H9 (cell line): ENCODE results near the gene LARGE1. TPM values are rescaled to one million over a fixed set of nuclear protein-coding genes. Genes with fewer than 3 reads are reported as not detected.

Experiments used
- DNase-seq: peaks from one replicate; pipeline ENCODE4 v3.0.0-alpha.2; 2017
- H2AFZ ChIP-seq: one replicate; pipeline ENCODE4 v1.6.1; 2013; ENCODE audit warnings: mild to moderate bottlenecking, low read length, control low read depth, moderate library complexity
- H2AK5ac ChIP-seq: 2 replicates; pipeline ENCODE4 v1.6.1; 2013; ENCODE audit warnings: low read length, control low read depth, mixed read lengths; ENCODE audit not compliant: insufficient read length
- H2BK120ac ChIP-seq: one replicate; pipeline ENCODE4 v1.6.1; 2013; ENCODE audit warnings: low read depth, mild to moderate bottlenecking, low read length, control low read depth, inconsistent platforms; ENCODE audit not compliant: poor library complexity, severe bottlenecking
- H2BK12ac ChIP-seq: 2 replicates; pipeline ENCODE4 v1.6.1; 2013; ENCODE audit warnings: low read length, control low read depth, mixed read lengths, low read depth; ENCODE audit not compliant: insufficient read length
- H2BK15ac ChIP-seq: 2 replicates; pipeline ENCODE4 v1.6.1; 2013; ENCODE audit warnings: low read depth, low read length, control low read depth
- H2BK20ac ChIP-seq: one replicate; pipeline ENCODE4 v1.6.1; 2013; ENCODE audit warnings: low read depth, mild to moderate bottlenecking, low read length, control low read depth, inconsistent platforms; ENCODE audit not compliant: poor library complexity, severe bottlenecking
- H2BK5ac ChIP-seq: 2 replicates; pipeline ENCODE4 v1.6.1; 2013; ENCODE audit warnings: low read length, control low read depth, mixed read lengths; ENCODE audit not compliant: insufficient read length
- H3K14ac ChIP-seq: 2 replicates; pipeline ENCODE4 v1.6.1; 2013; ENCODE audit warnings: low read length, control low read depth; ENCODE audit not compliant: insufficient read depth
- H3K18ac ChIP-seq: 2 replicates; pipeline ENCODE4 v1.6.1; 2013; ENCODE audit warnings: low read depth, mild to moderate bottlenecking, mixed read lengths, low read length, control low read depth; ENCODE audit not compliant: insufficient read length
- H3K23ac ChIP-seq: 2 replicates; pipeline ENCODE4 v1.6.1; 2013; ENCODE audit warnings: low read length, control low read depth, mixed read lengths, low read depth; ENCODE audit not compliant: insufficient read length
- H3K23me2 ChIP-seq: 2 replicates; pipeline ENCODE4 v1.6.1; 2013; ENCODE audit warnings: low read depth, mild to moderate bottlenecking, mixed read lengths, low read length, control low read depth; ENCODE audit not compliant: insufficient read length, poor library complexity, severe bottlenecking
- H3K27ac ChIP-seq: 2 replicates; pipeline ENCODE4 v1.5.1; 2013; ENCODE audit warnings: low read length, control low read depth, mixed read lengths, low read depth; ENCODE audit not compliant: insufficient read length
- H3K27me3 ChIP-seq: 2 replicates; pipeline ENCODE4 v1.6.1; 2013; ENCODE audit warnings: low read length, control low read depth, inconsistent platforms; ENCODE audit not compliant: insufficient read depth
- H3K4ac ChIP-seq: 2 replicates; pipeline ENCODE4 v1.6.1; 2013; ENCODE audit warnings: low read depth, mild to moderate bottlenecking, control low read depth, inconsistent platforms, low read length, moderate library complexity
- H3K4me1 ChIP-seq: 2 replicates; pipeline ENCODE4 v1.6.1; 2013; ENCODE audit warnings: low read length, control low read depth, inconsistent platforms; ENCODE audit not compliant: insufficient read depth
- H3K4me2 ChIP-seq: 2 replicates; pipeline ENCODE4 v1.6.1; 2013; ENCODE audit warnings: low read length, control low read depth, mixed read lengths; ENCODE audit not compliant: insufficient read length, insufficient read depth
- H3K56ac ChIP-seq: 2 replicates; pipeline ENCODE4 v1.6.1; 2013; ENCODE audit warnings: low read depth, mild to moderate bottlenecking, mixed read lengths, low read length, control low read depth; ENCODE audit not compliant: insufficient read length
- H3K79me1 ChIP-seq: 2 replicates; pipeline ENCODE4 v1.6.1; 2013; ENCODE audit warnings: low read depth, mild to moderate bottlenecking, moderate library complexity, low read length, control low read depth, inconsistent platforms; ENCODE audit not compliant: insufficient read depth, poor library complexity, severe bottlenecking
- H3K79me2 ChIP-seq: 2 replicates; pipeline ENCODE4 v1.6.1; 2013; ENCODE audit warnings: low read length, control low read depth, inconsistent platforms; ENCODE audit not compliant: insufficient read depth
- H3K9ac ChIP-seq: 2 replicates; pipeline ENCODE4 v1.6.1; 2013; ENCODE audit warnings: low read length, control low read depth, mixed read lengths; ENCODE audit not compliant: insufficient read length; ENCODE audit errors: extremely low read depth
- H3K9me3 ChIP-seq: one replicate; pipeline ENCODE4 v1.6.1; 2013; ENCODE audit warnings: low read depth, low read length, inconsistent platforms; ENCODE audit not compliant: control insufficient read depth
- H3T11ph ChIP-seq: one replicate; pipeline ENCODE4 v1.6.1; 2013; ENCODE audit warnings: mild to moderate bottlenecking, low read length, control low read depth, inconsistent platforms
- H4K20me1 ChIP-seq: one replicate; pipeline ENCODE4 v1.6.1; 2013; ENCODE audit not compliant: control insufficient read depth, insufficient read length, insufficient read depth
- H4K5ac ChIP-seq: 2 replicates; pipeline ENCODE4 v1.6.1; 2013; ENCODE audit warnings: low read depth, mild to moderate bottlenecking, mixed read lengths, low read length, control low read depth; ENCODE audit not compliant: insufficient read length
- H4K8ac ChIP-seq: replicated peaks from 2 replicates; pipeline ENCODE4 v1.6.1; 2013; ENCODE audit warnings: low read length, control low read depth, mixed read lengths, low read depth; ENCODE audit not compliant: insufficient read length
- H4K91ac ChIP-seq: 2 replicates; pipeline ENCODE4 v1.6.1; 2013; ENCODE audit warnings: low read depth, mild to moderate bottlenecking, moderate library complexity, mixed read lengths, low read length, control low read depth; ENCODE audit not compliant: insufficient read length
- H3K27ac Mint-ChIP-seq, 3 experiments: 2 replicates in 2 of 3; 3 replicates in 1 of 3; pipeline ENCODE4 v1.8.0; 2020 to 2021; ENCODE audit warnings: mixed read lengths in 3 of 3, mild to moderate bottlenecking in 1 of 3, moderate library complexity in 1 of 3
- H3K27me3 Mint-ChIP-seq: 2 replicates; pipeline ENCODE4 v1.8.0; 2021; ENCODE audit warnings: low read depth, mild to moderate bottlenecking, moderate library complexity, mixed read lengths
- H3K36me3 Mint-ChIP-seq, 3 experiments: 2 replicates in 2 of 3; 3 replicates in 1 of 3; pipeline ENCODE4 v1.8.0; 2020 to 2021; ENCODE audit warnings: low read depth in 3 of 3, mixed read lengths in 3 of 3; ENCODE audit not compliant: insufficient read depth in 1 of 3
- H3K4me1 Mint-ChIP-seq, 2 experiments: 2 replicates each; pipeline ENCODE4 v1.8.0; 2020; ENCODE audit warnings: mixed read lengths in 2 of 2
- H3K4me3 Mint-ChIP-seq, 2 experiments: 2 replicates in 1 of 2; 3 replicates in 1 of 2; pipeline ENCODE4 v1.8.0; 2020 to 2021; ENCODE audit warnings: mild to moderate bottlenecking in 2 of 2, mixed read lengths in 2 of 2, moderate library complexity in 1 of 2
- H3K9me3 Mint-ChIP-seq, 2 experiments: 2 replicates in 1 of 2; 3 replicates in 1 of 2; pipeline ENCODE4 v1.8.0; 2020; ENCODE audit warnings: mild to moderate bottlenecking in 2 of 2, mixed read lengths in 2 of 2, moderate library complexity in 1 of 2
- CTCF ChIP-seq: fragments of 200-600 bp; sonication (generic); conservative IDR thresholded peaks from 3 replicates; pipeline ENCODE4 v1.8.0; 2021; ENCODE audit warnings: antibody characterized with exemption, mild to moderate bottlenecking
- WGBS: extraction: QIAGEN DNeasy Blood & Tissue Kit; methylation state at CpG from one replicate; pipeline ENCODE4 v1.1.7; 2013; ENCODE audit warnings: missing lambda C conversion rate, low lambda C conversion rate, mixed read lengths; ENCODE audit not compliant: insufficient read length; ENCODE audit errors: extremely low coverage; 5-methylcytosine and 5-hydroxymethylcytosine counted together
- total RNA-seq: library from RNA; stranded (reverse); gene quantifications from 2 replicates; pipeline ENCODE4 v1.2.1, GENCODE V29; 2021

The LARGE1 gene
- total RNA-seq, 1 experiment from 2014 or later: 43.5 TPM

GRCh38 chr22:33889748-33890147, 30.5 kb downstream of the LARGE1 start:
- Histone ChIP-seq H3K56ac (no peak overlapping the region), H3K79me2 (peaks cover 76% of the 10 kb centered on the region), H3K4me2 (no peak overlapping the region), H2BK5ac (no peak overlapping the region), H3K14ac (no peak overlapping the region), H3T11ph (no peak overlapping the region), H2BK120ac (no peak overlapping the region), H2BK20ac (no peak overlapping the region), H3K23ac (no peak overlapping the region), H3K9ac (no peak overlapping the region), H3K27ac (no peak overlapping the region), H3K4me1 (peaks cover 23% of the 10 kb centered on the region), H2AFZ (no peak overlapping the region), H3K9me3 (no peaks in the 10 kb centered on the region), H2BK15ac (no peak overlapping the region), H4K20me1 (no peaks in the 10 kb centered on the region), H3K4ac (no peak overlapping the region), H4K5ac (no peak overlapping the region), H3K18ac (no peak overlapping the region), H2BK12ac (no peak overlapping the region), H4K91ac (no peak overlapping the region), H4K8ac (no peak overlapping the region), H2AK5ac (no peak overlapping the region), H3K27me3 (no peaks in the 10 kb centered on the region), H3K79me1 (peaks cover 12% of the 10 kb centered on the region), H3K23me2 (no peaks in the 10 kb centered on the region)
- DNase-seq: no peak
- Mint-ChIP-seq H3K27ac (peak overlapping the region in 1 of 3 experiments; percentile 32; a peak in 2 of 7 replicates), H3K36me3 (peaks cover 1 to 5% (median 5%) of the 10 kb centered on the region in 3 experiments; a peak in 4 of 7 replicates), H3K27me3 (no peaks in the 10 kb centered on the region), H3K4me3 (no peak overlapping the region), H3K4me1 (peaks cover 73 to 77% of the 10 kb centered on the region in 2 experiments), H3K9me3 (no peaks in the 10 kb centered on the region)
- WGBS: no CpG with 5 or more reads among the region's 5 CpGs
- no peak for TF ChIP-seq CTCF
